ENCODE data around the gene MTHFS. TPM values are rescaled to one million over a fixed set of nuclear protein-coding genes. Genes with fewer than 3 reads are reported as not detected.

Gene MTHFS
- total RNA-seq, 2 donors from 2014 or later = 8.0 to 12.0 TPM

DNA sequence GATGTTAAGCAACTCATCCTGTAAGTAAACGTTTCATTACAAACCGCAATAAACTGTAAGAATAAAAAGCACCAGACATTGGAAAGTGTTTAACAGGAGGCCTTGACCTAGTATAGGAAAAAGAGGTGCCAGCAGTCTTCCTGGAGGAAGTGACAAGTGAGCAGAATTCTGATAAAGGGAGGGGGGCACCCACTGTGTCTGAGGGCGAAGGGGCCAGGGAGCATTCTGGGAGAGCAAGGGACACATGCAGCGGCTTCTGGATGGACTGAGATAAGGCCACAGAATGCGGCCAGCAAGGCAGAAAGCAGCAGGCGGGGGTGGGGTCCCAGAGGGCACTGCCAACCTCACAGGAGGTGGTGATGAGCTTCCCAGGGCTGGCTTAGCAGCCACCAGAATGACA, 80.2 kb downstream of the MTHFS start:
- H3K4me3 ChIP-seq = no peak overlapping the region
- no peak for DNase-seq (ENCODE audit: low spot score)
- H3K4me1 ChIP-seq = peaks cover 0 to 9% of the 10 kb centered on the region in 2 donors
- no peaks in the 10 kb centered on the region for H3K36me3 ChIP-seq
- no peak overlapping the region for H3K27ac ChIP-seq
- TF ChIP-seq, protein P1, sequence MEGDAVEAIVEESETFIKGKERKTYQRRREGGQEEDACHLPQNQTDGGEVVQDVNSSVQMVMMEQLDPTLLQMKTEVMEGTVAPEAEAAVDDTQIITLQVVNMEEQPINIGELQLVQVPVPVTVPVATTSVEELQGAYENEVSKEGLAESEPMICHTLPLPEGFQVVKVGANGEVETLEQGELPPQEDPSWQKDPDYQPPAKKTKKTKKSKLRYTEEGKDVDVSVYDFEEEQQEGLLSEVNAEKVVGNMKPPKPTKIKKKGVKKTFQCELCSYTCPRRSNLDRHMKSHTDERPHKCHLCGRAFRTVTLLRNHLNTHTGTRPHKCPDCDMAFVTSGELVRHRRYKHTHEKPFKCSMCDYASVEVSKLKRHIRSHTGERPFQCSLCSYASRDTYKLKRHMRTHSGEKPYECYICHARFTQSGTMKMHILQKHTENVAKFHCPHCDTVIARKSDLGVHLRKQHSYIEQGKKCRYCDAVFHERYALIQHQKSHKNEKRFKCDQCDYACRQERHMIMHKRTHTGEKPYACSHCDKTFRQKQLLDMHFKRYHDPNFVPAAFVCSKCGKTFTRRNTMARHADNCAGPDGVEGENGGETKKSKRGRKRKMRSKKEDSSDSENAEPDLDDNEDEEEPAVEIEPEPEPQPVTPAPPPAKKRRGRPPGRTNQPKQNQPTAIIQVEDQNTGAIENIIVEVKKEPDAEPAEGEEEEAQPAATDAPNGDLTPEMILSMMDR (IDR thresholded peaks at IDR 0.05) = no peak
- peaks cover 0 to 5% of the 10 kb centered on the region in 2 donors for H3K9me3 ChIP-seq
- no peaks in the 10 kb centered on the region for H3K27me3 ChIP-seq

DNA sequence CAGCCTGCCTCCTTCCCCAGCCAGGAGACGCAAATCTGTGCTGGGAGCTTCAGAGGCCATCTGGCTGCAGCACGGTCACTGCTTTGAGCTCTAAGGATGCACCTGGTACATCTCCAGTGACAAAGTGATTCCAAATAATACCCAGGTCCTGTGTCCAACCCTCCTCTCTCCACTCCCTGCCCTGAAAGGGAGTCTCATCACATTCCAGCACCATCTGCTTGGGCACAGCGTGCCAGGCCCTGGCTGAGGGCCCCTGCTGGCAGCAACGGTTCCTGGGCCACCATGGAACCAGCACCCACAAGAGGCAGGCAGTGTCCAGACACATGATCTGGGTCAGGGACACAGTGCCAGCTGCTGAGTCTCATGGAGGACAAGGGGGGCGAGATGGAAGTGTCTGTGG, 81.3 kb downstream of the MTHFS start:
- Histone ChIP-seq H3K4me3 (no peak overlapping the region), H3K9me3 (peaks cover 0 to 5% of the 10 kb centered on the region in 2 donors), H3K36me3 (no peaks in the 10 kb centered on the region), H3K27ac (no peak overlapping the region), H3K27me3 (no peaks in the 10 kb centered on the region), H3K4me1 (peaks cover 0 to 15% of the 10 kb centered on the region in 2 donors)
- TF ChIP-seq, protein P1 (IDR thresholded peaks at IDR 0.05) = no peak
- no peak for DNase-seq (ENCODE audit: low spot score)

DNA sequence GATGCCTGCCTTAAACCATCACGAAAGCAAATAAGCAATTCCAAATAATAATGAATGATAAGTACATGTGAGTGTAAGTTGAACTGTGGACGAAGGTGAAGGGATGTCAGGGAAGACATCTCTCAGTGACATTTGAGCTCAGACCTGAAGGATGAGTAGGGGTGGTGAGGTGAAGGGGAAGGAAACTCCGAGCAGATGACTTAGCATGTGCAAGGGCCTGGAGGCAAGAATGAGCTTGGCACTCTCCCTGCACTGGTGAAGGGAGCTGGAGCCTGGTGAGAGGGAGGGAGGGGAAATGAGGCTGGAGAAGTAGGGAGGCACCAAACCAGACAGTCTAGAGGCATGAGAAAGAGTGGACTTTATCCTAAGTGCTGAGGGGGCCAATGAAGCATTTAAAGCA, 84.3 kb downstream of the MTHFS start:
- Histone ChIP-seq H3K27me3 (no peaks in the 10 kb centered on the region), H3K4me1 (peaks cover 0 to 15% of the 10 kb centered on the region in 2 donors), H3K4me3 (no peak overlapping the region), H3K27ac (no peak overlapping the region), H3K9me3 (no peaks in the 10 kb centered on the region), H3K36me3 (no peaks in the 10 kb centered on the region)
- TF ChIP-seq, protein P1 (IDR thresholded peaks at IDR 0.05) = no peak
- no peak for DNase-seq (ENCODE audit: low spot score)

- no peaks in the 10 kb centered on the region for H3K27me3 ChIP-seq
- H3K27ac ChIP-seq = no peak overlapping the region
- no peaks in the 10 kb centered on the region for H3K36me3 ChIP-seq
- no peaks in the 10 kb centered on the region for H3K9me3 ChIP-seq
- H3K4me3 ChIP-seq = no peak overlapping the region
- peak; percentile 72 for DNase-seq (ENCODE audit: low spot score)
- TF ChIP-seq, protein P1 (IDR thresholded peaks at IDR 0.05) = no peak
- peaks cover 0 to 15% of the 10 kb centered on the region in 2 donors for H3K4me1 ChIP-seq
These were observed 85.1 kb downstream of the MTHFS start for GRCh38 chr15:79811406-79812405.

- TF ChIP-seq, protein P1 (IDR thresholded peaks at IDR 0.05) = no peak
- H3K9me3 ChIP-seq = no peaks in the 10 kb centered on the region
- no peak for DNase-seq (ENCODE audit: low spot score)
- no peak overlapping the region for H3K4me3 ChIP-seq
- H3K27me3 ChIP-seq = no peaks in the 10 kb centered on the region
- H3K4me1 ChIP-seq = no peaks in the 10 kb centered on the region
- no peaks in the 10 kb centered on the region for H3K36me3 ChIP-seq
- H3K27ac ChIP-seq = no peak overlapping the region
These were observed 92.0 kb downstream of the MTHFS start for GRCh38 chr15:79804838-79805237.

Data from right atrium auricular region (tissue), 2 donors.